H1 (cell line): Measurements from ENCODE around the gene FIGNL1. TPM values are rescaled to one million over a fixed set of nuclear protein-coding genes. Genes with fewer than 3 reads are reported as not detected.

Source experiments
- CEBPB ChIP-seq: IDR thresholded peaks from 2 replicates; pipeline ENCODE4 v1.6.1; 2012; ENCODE audit warnings: low read depth, low read length
- CHD1 ChIP-seq: IDR thresholded peaks from 2 replicates; pipeline ENCODE4 v1.6.1; 2012; ENCODE audit warnings: low read depth, low read length, improper control_type of control experiment
- CHD2 ChIP-seq: IDR thresholded peaks from 2 replicates; pipeline ENCODE4 v1.6.1; 2012; ENCODE audit warnings: low read length, improper control_type of control experiment
- CHD7 ChIP-seq: fragments of 300-600 bp; sonication (generic); IDR thresholded peaks from 2 replicates; pipeline ENCODE4 v1.7.1; 2012; ENCODE audit warnings: low read length, moderate library complexity, mild to moderate bottlenecking, inconsistent platforms; ENCODE audit not compliant: insufficient replicate concordance
- FOSL1 ChIP-seq: IDR thresholded peaks from 2 replicates; pipeline ENCODE4 v1.6.1; 2011; ENCODE audit warnings: mild to moderate bottlenecking, low read depth, low read length, moderate library complexity; ENCODE audit not compliant: insufficient read depth
- polyA plus RNA-seq, 7 experiments: library from polyadenylated mRNA; depleted of rRNA in 3 of 7; stranded (reverse) in 5 of 7; unstranded in 2 of 7; fragments of >200 nt in 5 of 7; fragments of 200-250 nt in 2 of 7; gene quantifications; 1 replicate in 5 of 7; 2 replicates in 1 of 7; 4 replicates in 1 of 7; pipeline versions ENCODE4 v1.2.1 to v1.2.3, GENCODE V29; 2011 to 2013; ENCODE audit warnings: missing spikeins in 2 of 7, mixed read lengths in 2 of 7
- total RNA-seq: library from RNA; stranded (reverse); fragmentation: NEBNext Ultra II Directional; extraction: Animal tissue kit (Norgen Biotek cat#: 25700); gene quantifications from 2 replicates; pipeline ENCODE4 v1.2.1, GENCODE V29; 2021

The FIGNL1 gene
- total and polyA plus RNA-seq, 2 of the 8 experiments (the other 6 are each of a cell fraction or from before 2014, with no cell fraction given): 6.5 to 9.9 TPM

- TF ChIP-seq CHD7 (no peak), CEBPB (no peak), CHD2 (no peak), CHD1 (no peak), FOSL1 (no peak)
These were observed 42.8 kb upstream of the FIGNL1 start (continued) for GRCh38 chr7:50492770-50493519.
